COLO668 (cell line): ENCODE data around the gene TCL1B.
A peak's percentile ranks its signal among the peaks of the same experiment; 100 is the strongest.

Source experiments
- DNase-seq: peaks from one replicate; lab custom pipeline; 2025; ENCODE audit not compliant: unreplicated experiment; lab: John Stamatoyannopoulos, UW

The TCL1B gene

GRCh38 chr14:95685978-95686922 is at the start of gene TCL1B:
Gene TCL1B (plus strand): TSS chr14:95686426. CDS start chr14:95686468, 42 bp downstream.
- DNase-seq = no peak

GRCh38 chr14:95644981-95645380 is 41.2 kb upstream of the TCL1B start:
- DNase-seq = no peak

- DNase-seq = no peak
These were observed 40.7 kb upstream of the TCL1B start for GRCh38 chr14:95645389-95645996.

- no peak for DNase-seq
These were observed 38.3 kb upstream of the TCL1B start for GRCh38 chr14:95647926-95648325.

GRCh38 chr14:95649230-95649629 is 37.0 kb upstream of the TCL1B start:
- peak; percentile 63 for DNase-seq

GRCh38 chr14:95651028-95651427 is 35.2 kb upstream of the TCL1B start:
- DNase-seq = no peak

GRCh38 chr14:95651821-95652583 is 34.2 kb upstream of the TCL1B start:
- no peak for DNase-seq

GRCh38 chr14:95652690-95653089 is 33.5 kb upstream of the TCL1B start:
- no peak for DNase-seq

- DNase-seq = no peak
These were observed 30.8 kb upstream of the TCL1B start for GRCh38 chr14:95655461-95655860.

GRCh38 chr14:95656634-95657033 is 29.6 kb upstream of the TCL1B start:
- DNase-seq = no peak

GRCh38 chr14:95657454-95657853 is 28.8 kb upstream of the TCL1B start:
- no peak for DNase-seq

GRCh38 chr14:95659293-95659989 is 26.8 kb upstream of the TCL1B start:
- DNase-seq = no peak

GRCh38 chr14:95659990-95660385 is 26.2 kb upstream of the TCL1B start:
- DNase-seq = no peak

GRCh38 chr14:95660651-95661515 is 25.3 kb upstream of the TCL1B start:
- no peak for DNase-seq

GRCh38 chr14:95662376-95663186 is 23.6 kb upstream of the TCL1B start:
- DNase-seq = no peak

- DNase-seq = no peak
These were observed 22.9 kb upstream of the TCL1B start for GRCh38 chr14:95663226-95663797.

GRCh38 chr14:95664066-95664465 is 22.2 kb upstream of the TCL1B start:
- DNase-seq = peak; percentile 50

GRCh38 chr14:95664546-95664945 is 21.7 kb upstream of the TCL1B start:
- DNase-seq = peak; percentile 87

GRCh38 chr14:95665530-95665929 is 20.7 kb upstream of the TCL1B start:
- DNase-seq = peak; percentile 44
